A673 (cell line): Measurements from ENCODE around the gene ADAMTS12. TPM values are rescaled to one million over a fixed set of nuclear protein-coding genes. Genes with fewer than 3 reads are reported as not detected.

Experiments
- BruUV-seq: library from RNA; stranded (reverse); fragments of 400-500 nt; replicated peaks from 2 replicates; lab custom pipeline; 2021; lab: Mats Ljungman, UMichigan
- CTCF ChIA-PET: fragments of 300-600 bp; sonication (Branson Sonifier 250); formaldehyde crosslinking; loops from one replicate; lab custom pipeline; 2022; ENCODE audit warnings: antibody characterized with exemption; lab: Charles Lee
- POLR2A ChIA-PET: fragments of 300-600 bp; sonication (Branson Sonifier 250); formaldehyde crosslinking; loops from one replicate; lab custom pipeline; 2022; ENCODE audit warnings: antibody characterized with exemption; ENCODE audit not compliant: low non-redundant PET; lab: Charles Lee
- DNase-seq: peaks from one replicate; pipeline ENCODE4 v3.0.0-alpha.2; 2015; ENCODE audit warnings: low spot score
- H3K27ac ChIP-seq: fragments of 200-600 bp; sonication (generic); 2 replicates; pipeline ENCODE4 v1.5.1; 2016; ENCODE audit warnings: mixed run types, low read depth, mild to moderate bottlenecking, mixed read lengths, antibody characterized with exemption, low read length; ENCODE audit not compliant: poor library complexity, severe bottlenecking
- H3K27me3 ChIP-seq: fragments of 200-600 bp; sonication (generic); replicated peaks from 2 replicates; pipeline ENCODE4 v1.6.1; 2017; ENCODE audit warnings: mixed run types, low read depth, mild to moderate bottlenecking, mixed read lengths, antibody characterized with exemption, low read length; ENCODE audit not compliant: insufficient read depth, poor library complexity
- H3K36me3 ChIP-seq: fragments of 200-600 bp; sonication (generic); 2 replicates; pipeline ENCODE4 v1.6.1; 2016; ENCODE audit warnings: mixed run types, mild to moderate bottlenecking, mixed read lengths, antibody characterized with exemption, low read length; ENCODE audit not compliant: insufficient read depth, poor library complexity, severe bottlenecking
- H3K4me1 ChIP-seq: fragments of 200-600 bp; sonication (generic); 2 replicates; pipeline ENCODE4 v1.6.1; 2017; ENCODE audit warnings: mixed run types, mild to moderate bottlenecking, mixed read lengths, antibody characterized with exemption, low read length; ENCODE audit not compliant: insufficient read depth, poor library complexity, severe bottlenecking
- H3K4me3 ChIP-seq: fragments of 200-600 bp; sonication (generic); 2 replicates; pipeline ENCODE4 v1.5.1; 2016; ENCODE audit warnings: low read depth, mixed run types, mild to moderate bottlenecking, mixed read lengths, low read length; ENCODE audit not compliant: poor library complexity, severe bottlenecking
- H3K9me3 ChIP-seq: fragments of 200-600 bp; sonication (generic); 2 replicates; pipeline ENCODE4 v1.6.1; 2016; ENCODE audit warnings: mixed run types, low read depth, mild to moderate bottlenecking, mixed read lengths, antibody characterized with exemption, low read length; ENCODE audit not compliant: poor library complexity, severe bottlenecking
- EZH2 ChIP-seq: fragments of 200-600 bp; sonication (generic); IDR thresholded peaks from 2 replicates; pipeline ENCODE4 v1.6.1; 2017; ENCODE audit warnings: borderline replicate concordance, low read depth, mild to moderate bottlenecking, mixed read lengths, antibody characterized with exemption, low read length; ENCODE audit not compliant: poor library complexity, severe bottlenecking
- intact Hi-C: fragments of 100-400 bp; cut with micrococcal nuclease; formaldehyde crosslinking; loops from one replicate; pipeline ENCODE4 v1.10.0; 2022; ENCODE audit not compliant: unreplicated experiment
- total RNA-seq: library from RNA; stranded (reverse); gene quantifications from 2 replicates; pipeline ENCODE4 v1.2.3, GENCODE V29; 2021
- TF ChIP-seq, protein P1 (sequence below): fragments of 300-800, 200-600 bp; sonication (generic); conservative IDR thresholded peaks from 2 replicates; pipeline ENCODE4 v1.5.1; 2017; ENCODE audit warnings: low read depth, mild to moderate bottlenecking, antibody characterized with exemption, low read length, moderate library complexity, mixed read lengths

The ADAMTS12 gene
- total RNA-seq, 1 experiment from 2014 or later: 0.84 TPM

DNA sequence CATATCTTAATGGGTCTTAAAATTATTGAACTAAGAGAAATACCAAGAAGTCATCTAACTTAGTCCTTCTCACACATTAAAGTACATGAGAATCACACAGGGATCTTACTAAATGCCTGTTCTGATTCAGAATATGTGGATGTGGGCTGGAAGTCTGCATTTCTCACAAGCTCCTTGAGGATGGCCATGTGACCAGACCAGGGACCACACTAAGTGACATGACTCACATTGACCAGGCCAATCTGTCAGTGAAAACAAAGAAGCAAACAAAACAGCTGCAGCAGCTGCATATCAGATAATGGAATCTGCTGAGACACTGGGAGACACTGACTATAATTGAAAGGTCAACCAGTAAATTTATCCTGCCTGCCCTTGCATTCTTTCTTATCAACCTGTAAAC lies 110.5 kb downstream of the ADAMTS12 start:
- TF ChIP-seq, protein P1, sequence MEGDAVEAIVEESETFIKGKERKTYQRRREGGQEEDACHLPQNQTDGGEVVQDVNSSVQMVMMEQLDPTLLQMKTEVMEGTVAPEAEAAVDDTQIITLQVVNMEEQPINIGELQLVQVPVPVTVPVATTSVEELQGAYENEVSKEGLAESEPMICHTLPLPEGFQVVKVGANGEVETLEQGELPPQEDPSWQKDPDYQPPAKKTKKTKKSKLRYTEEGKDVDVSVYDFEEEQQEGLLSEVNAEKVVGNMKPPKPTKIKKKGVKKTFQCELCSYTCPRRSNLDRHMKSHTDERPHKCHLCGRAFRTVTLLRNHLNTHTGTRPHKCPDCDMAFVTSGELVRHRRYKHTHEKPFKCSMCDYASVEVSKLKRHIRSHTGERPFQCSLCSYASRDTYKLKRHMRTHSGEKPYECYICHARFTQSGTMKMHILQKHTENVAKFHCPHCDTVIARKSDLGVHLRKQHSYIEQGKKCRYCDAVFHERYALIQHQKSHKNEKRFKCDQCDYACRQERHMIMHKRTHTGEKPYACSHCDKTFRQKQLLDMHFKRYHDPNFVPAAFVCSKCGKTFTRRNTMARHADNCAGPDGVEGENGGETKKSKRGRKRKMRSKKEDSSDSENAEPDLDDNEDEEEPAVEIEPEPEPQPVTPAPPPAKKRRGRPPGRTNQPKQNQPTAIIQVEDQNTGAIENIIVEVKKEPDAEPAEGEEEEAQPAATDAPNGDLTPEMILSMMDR: no peak
- H3K36me3 ChIP-seq: no peaks in the 10 kb centered on the region
- ChIA-PET POLR2A (no interaction called here), CTCF (no interaction called here)
- no peaks in the 10 kb centered on the region for H3K4me1 ChIP-seq
- no peak for DNase-seq
- H3K27ac ChIP-seq: no peak overlapping the region
- H3K4me3 ChIP-seq: no peak overlapping the region
- no TSS peak for BruUV-seq
- H3K27me3 ChIP-seq: no peaks in the 10 kb centered on the region
- H3K9me3 ChIP-seq: peaks cover 17% of the 10 kb centered on the region
- intact Hi-C loops: no loop called here

DNA sequence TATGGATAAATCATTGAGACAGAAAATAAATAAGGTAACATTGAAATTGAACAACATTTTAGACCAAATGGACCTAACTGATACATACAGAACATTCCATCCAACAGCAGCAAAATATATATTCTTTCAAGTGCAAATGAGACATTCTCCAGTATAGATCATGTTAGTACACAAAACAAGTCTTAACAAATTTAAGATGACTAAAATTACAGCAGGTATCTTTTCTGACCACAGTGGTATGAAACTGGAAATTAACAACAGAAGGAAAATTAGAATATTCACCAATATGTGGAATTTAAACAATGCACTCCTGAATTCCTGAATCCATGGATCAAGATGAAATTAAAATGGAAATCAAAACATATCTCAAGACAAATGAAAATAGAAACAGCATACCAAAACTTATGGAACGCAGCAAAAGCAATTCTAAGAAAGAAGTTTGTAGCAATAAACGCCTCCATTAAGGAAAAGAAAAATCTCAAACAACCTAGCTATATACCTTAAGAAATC lies 115.6 kb downstream of the ADAMTS12 start:
- intact Hi-C loops: no loop called here
- H3K9me3 ChIP-seq: peaks cover 4% of the 10 kb centered on the region
- no peaks in the 10 kb centered on the region for H3K36me3 ChIP-seq
- BruUV-seq: no TSS peak
- H3K27ac ChIP-seq: no peak overlapping the region
- no peak for DNase-seq
- CTCF ChIA-PET: no interaction called here
- H3K4me1 ChIP-seq: no peaks in the 10 kb centered on the region
- H3K4me3 ChIP-seq: no peak overlapping the region
- TF ChIP-seq, protein P1: no peak
- no peak for TF ChIP-seq EZH2
- H3K27me3 ChIP-seq: no peaks in the 10 kb centered on the region
- POLR2A ChIA-PET: no interaction called here

DNA sequence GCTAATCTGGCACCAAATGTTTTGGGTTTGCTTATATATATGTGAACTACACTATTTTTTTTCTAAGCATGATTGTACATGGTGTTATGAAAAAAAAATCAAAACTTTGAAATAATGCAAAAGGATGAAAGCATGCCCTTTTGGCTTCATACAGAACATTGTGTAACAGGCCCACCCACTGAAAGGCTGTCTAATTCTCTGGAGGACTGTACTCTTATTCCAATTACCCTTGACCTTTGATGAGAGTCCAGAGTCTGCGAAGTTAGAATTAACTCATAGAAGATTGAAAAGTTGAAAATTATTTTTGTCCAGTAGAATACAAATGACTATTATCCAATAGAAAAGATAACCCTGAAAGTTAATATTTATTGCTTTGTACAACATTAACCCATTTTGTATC lies 117.4 kb downstream of the ADAMTS12 start:
- DNase-seq: no peak
- CTCF ChIA-PET: no interaction called here
- BruUV-seq: no TSS peak
- Histone ChIP-seq H3K36me3 (no peaks in the 10 kb centered on the region), H3K27ac (no peak overlapping the region), H3K4me3 (no peak overlapping the region), H3K27me3 (no peaks in the 10 kb centered on the region), H3K4me1 (no peaks in the 10 kb centered on the region), H3K9me3 (peaks cover 4% of the 10 kb centered on the region)
- TF ChIP-seq, protein P1: no peak
- no peak for TF ChIP-seq EZH2
- intact Hi-C loops: no loop called here
- POLR2A ChIA-PET: no interaction called here
